HEK293 (cell line): ENCODE results near the gene TWSG1.

Experiments
- CTCF ChIA-PET: fragments of 350-600 bp; formaldehyde crosslinking; extraction: SDS; loops from one replicate; lab custom pipeline; 2021; ENCODE audit warnings: antibody characterized with exemption; lab: Yijun Ruan, JAX
- POLR2A ChIA-PET: fragments of 300-600 bp; formaldehyde crosslinking; extraction: SDS; loops from one replicate; lab custom pipeline; 2020; ENCODE audit warnings: antibody characterized with exemption, inconsistent platforms; lab: Yijun Ruan, JAX
- H3K27ac ChIP-seq: fragments of 200-500 bp; sonication (Bioruptor generic); 2 replicates; pipeline ENCODE4 v1.5.1; 2014; ENCODE audit warnings: low read depth, low read length, control low read depth, inconsistent platforms; ENCODE audit errors: extremely low read depth
- H3K36me3 ChIP-seq, 2 experiments: fragments of 200-500 bp in 1 of 2; sonication (Bioruptor generic) in 1 of 2; 1 replicate in 1 of 2; 2 replicates in 1 of 2; pipeline ENCODE4 v1.5.1; 2014 to 2017; ENCODE audit warnings: inconsistent platforms in 2 of 2, low read length in 2 of 2; ENCODE audit not compliant: control insufficient read depth in 2 of 2, insufficient read depth in 1 of 2
- H3K4me1 ChIP-seq: fragments of 200-500 bp; sonication (Bioruptor generic); 2 replicates; pipeline ENCODE4 v1.5.1; 2014; ENCODE audit warnings: mild to moderate bottlenecking, low read length, inconsistent platforms; ENCODE audit not compliant: control insufficient read depth, insufficient read depth
- H3K4me3 ChIP-seq: 2 replicates; pipeline ENCODE4 v1.5.1; 2011; ENCODE audit warnings: low read depth, mild to moderate bottlenecking, control low read depth, low read length, moderate library complexity
- H3K9me3 ChIP-seq: fragments of 200-500 bp; sonication (Bioruptor generic); 2 replicates; pipeline ENCODE4 v1.5.1; 2014; ENCODE audit warnings: low read depth, low read length, inconsistent platforms; ENCODE audit not compliant: control insufficient read depth, insufficient read depth
- BCL11B ChIP-seq: fragments of 450-650 bp; formaldehyde crosslinking; IDR thresholded peaks from 2 replicates; pipeline ENCODE4 v1.5.1; 2016; ENCODE audit warnings: low read depth, missing biosample characterization, missing genetic modification characterization
- GFI1B ChIP-seq: fragments of 450-650 bp; formaldehyde crosslinking; IDR thresholded peaks from 2 replicates; pipeline ENCODE4 v1.5.1; 2016; ENCODE audit warnings: missing biosample characterization, missing genetic modification characterization
- KLF10 ChIP-seq: fragments of 450-650 bp; IDR thresholded peaks from 2 replicates; pipeline ENCODE4 v1.5.1; 2018; ENCODE audit warnings: missing biosample characterization, mild to moderate bottlenecking, missing genetic modification characterization
- SALL2 ChIP-seq: fragments of 450-650 bp; formaldehyde crosslinking; IDR thresholded peaks from 2 replicates; pipeline ENCODE4 v1.5.0; 2017; ENCODE audit warnings: missing biosample characterization, mild to moderate bottlenecking, missing genetic modification characterization, borderline replicate concordance
- YY2 ChIP-seq: fragments of 450-650 bp; formaldehyde crosslinking; IDR thresholded peaks from 2 replicates; pipeline ENCODE4 v1.5.1; 2016; ENCODE audit warnings: missing biosample characterization, missing genetic modification characterization
- ZBTB44 ChIP-seq: fragments of 450-650 bp; IDR thresholded peaks from 2 replicates; pipeline ENCODE4 v1.5.1; 2018; ENCODE audit warnings: missing biosample characterization, mild to moderate bottlenecking, missing genetic modification characterization
- ZBTB48 ChIP-seq: fragments of 450-650 bp; formaldehyde crosslinking; IDR thresholded peaks from 2 replicates; pipeline ENCODE4 v1.5.1; 2016; ENCODE audit warnings: missing biosample characterization, missing genetic modification characterization
- ZBTB49 ChIP-seq: fragments of 450-650 bp; formaldehyde crosslinking; IDR thresholded peaks from 2 replicates; pipeline ENCODE4 v1.5.1; 2016; ENCODE audit warnings: missing biosample characterization, missing genetic modification characterization, low read depth
- ZFP69B ChIP-seq: fragments of 450-650 bp; formaldehyde crosslinking; IDR thresholded peaks from 2 replicates; pipeline ENCODE4 v1.5.1; 2016; ENCODE audit warnings: missing biosample characterization, missing genetic modification characterization
- ZNF148 ChIP-seq: fragments of 450-650 bp; formaldehyde crosslinking; IDR thresholded peaks from 2 replicates; pipeline ENCODE4 v1.5.0; 2017; ENCODE audit warnings: missing biosample characterization, missing genetic modification characterization, borderline replicate concordance
- ZNF155 ChIP-seq: fragments of 450-650 bp; formaldehyde crosslinking; IDR thresholded peaks from 2 replicates; pipeline ENCODE4 v1.5.1; 2016; ENCODE audit warnings: missing biosample characterization, missing genetic modification characterization
- ZNF184 ChIP-seq: fragments of 450-650 bp; IDR thresholded peaks from 2 replicates; pipeline ENCODE4 v1.5.1; 2018; ENCODE audit warnings: missing biosample characterization, mild to moderate bottlenecking, missing genetic modification characterization
- ZNF274 ChIP-seq, 2 experiments: fragments of 200-500 bp in 1 of 2; fragments of 450-650 bp in 1 of 2; sonication (Bioruptor generic) in 1 of 2; formaldehyde crosslinking in 1 of 2; IDR thresholded peaks; 2 replicates each; pipeline versions ENCODE4 v1.5.1 to v1.6.1; 2014 to 2016; ENCODE audit warnings: borderline replicate concordance in 1 of 2, inconsistent platforms in 1 of 2, low read length in 1 of 2, missing biosample characterization in 1 of 2, missing genetic modification characterization in 1 of 2
- ZNF280D ChIP-seq: fragments of 450-650 bp; formaldehyde crosslinking; IDR thresholded peaks from 2 replicates; pipeline ENCODE4 v1.5.1; 2016; ENCODE audit warnings: missing biosample characterization, missing genetic modification characterization
- ZNF292 ChIP-seq: fragments of 450-650 bp; formaldehyde crosslinking; IDR thresholded peaks from 2 replicates; pipeline ENCODE4 v1.5.1; 2016; ENCODE audit warnings: low read depth, missing biosample characterization, missing genetic modification characterization, borderline replicate concordance
- ZNF654 ChIP-seq: fragments of 450-650 bp; formaldehyde crosslinking; IDR thresholded peaks from 2 replicates; pipeline ENCODE4 v1.5.1; 2016; ENCODE audit warnings: low read depth, missing biosample characterization, missing genetic modification characterization

The TWSG1 gene

GRCh38 chr18:9289698-9290097, 44.9 kb upstream of the TWSG1 start:
- Histone ChIP-seq H3K9me3 (no peaks in the 10 kb centered on the region), H3K36me3 (no peaks in the 10 kb centered on the region), H3K4me3 (no peak overlapping the region), H3K27ac (no peak overlapping the region), H3K4me1 (no peaks in the 10 kb centered on the region)
- POLR2A ChIA-PET: no interaction called here
- CTCF ChIA-PET: no interaction called here
- TF ChIP-seq ZNF292 (no peak), ZNF274 (IDR thresholded peaks at IDR 0.05; ENCODE audit: low read length) (no peak), ZNF274 (tag by site-specific recombination; IDR thresholded peaks at IDR 0.05; ENCODE audit: borderline replicate concordance) (no peak), ZNF280D (no peak), ZFP69B (tag by site-specific recombination) (no peak), ZNF148 (tag by site-specific recombination) (no peak), ZBTB48 (tag by site-specific recombination) (no peak), ZNF654 (tag by site-specific recombination) (no peak), ZNF184 (no peak), ZBTB44 (no peak), SALL2 (tag by site-specific recombination) (no peak), KLF10 (tag by site-specific recombination) (no peak), BCL11B (tag by site-specific recombination) (no peak), YY2 (tag by site-specific recombination) (no peak), ZBTB49 (tag by site-specific recombination) (no peak)

- CTCF ChIA-PET: no interaction called here
- no peak overlapping the region for H3K4me3 ChIP-seq
- POLR2A ChIA-PET: no interaction called here
- H3K9me3 ChIP-seq: no peaks in the 10 kb centered on the region
- H3K36me3 ChIP-seq: no peaks in the 10 kb centered on the region
- H3K27ac ChIP-seq: no peak overlapping the region
- TF ChIP-seq GFI1B (tag by site-specific recombination): no peak
- no peak for TF ChIP-seq ZNF155
- H3K4me1 ChIP-seq: no peaks in the 10 kb centered on the region
Observed at GRCh38 chr18:9290156-9290555, 44.4 kb upstream of the TWSG1 start.
